DMS53 (cell line): ENCODE data around the gene CPNE9.
A peak's percentile ranks its signal among the peaks of the same experiment; 100 is the strongest.

Experiments
- DNase-seq: peaks from one replicate; lab custom pipeline; 2025; lab: John Stamatoyannopoulos, UW

The CPNE9 gene

GRCh38 chr3:9687514-9687913 lies 16.1 kb upstream of the CPNE9 start:
- no peak for DNase-seq

DNA sequence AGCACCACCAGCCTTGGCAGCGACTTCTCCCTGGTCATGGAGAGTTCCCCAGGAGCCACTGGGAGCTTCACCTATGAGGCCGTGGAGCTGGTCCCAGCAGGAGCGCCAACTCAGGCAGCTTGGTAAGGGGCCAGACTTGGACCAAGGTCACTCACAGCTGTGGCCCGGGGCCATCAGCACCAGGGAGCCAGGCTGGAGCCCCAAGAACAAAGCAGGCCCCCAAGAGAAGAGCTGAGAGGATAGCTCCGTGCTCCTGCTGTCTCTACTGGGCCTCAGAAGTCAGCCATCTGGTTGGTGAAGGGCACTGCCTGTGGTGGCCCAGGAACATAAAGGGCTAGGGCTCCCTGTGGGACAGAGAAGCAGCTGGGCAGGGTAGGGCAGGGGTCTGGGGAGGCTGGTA lies 14.7 kb upstream of the CPNE9 start:
- no peak for DNase-seq

GRCh38 chr3:9689757-9690156 lies 13.9 kb upstream of the CPNE9 start:
- no peak for DNase-seq

- DNase-seq: no peak
These were observed 12.9 kb upstream of the CPNE9 start for GRCh38 chr3:9690451-9691450.

- DNase-seq: no peak
These were observed 12.0 kb upstream of the CPNE9 start for GRCh38 chr3:9691636-9692035.

DNA sequence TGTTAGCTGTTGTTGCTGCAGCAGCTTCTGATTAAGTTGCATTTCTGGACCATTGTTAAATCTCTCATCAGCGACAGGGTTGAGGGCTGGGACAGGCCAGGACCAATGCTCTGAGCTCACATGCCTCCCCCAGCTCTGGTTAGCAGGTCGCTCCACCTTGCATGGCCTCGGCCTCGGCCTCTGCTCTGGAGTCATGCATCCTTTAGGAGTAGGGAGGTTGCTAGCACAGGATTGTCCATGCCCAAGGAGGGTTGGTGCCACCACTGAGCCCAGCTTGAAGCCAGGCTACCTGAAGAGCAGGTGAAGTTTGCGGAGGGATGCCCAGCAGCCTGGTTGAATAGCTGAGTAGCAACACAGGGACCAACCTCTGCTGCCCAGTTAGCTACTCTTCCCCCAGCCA lies 11.2 kb upstream of the CPNE9 start:
- DNase-seq: no peak

DNA sequence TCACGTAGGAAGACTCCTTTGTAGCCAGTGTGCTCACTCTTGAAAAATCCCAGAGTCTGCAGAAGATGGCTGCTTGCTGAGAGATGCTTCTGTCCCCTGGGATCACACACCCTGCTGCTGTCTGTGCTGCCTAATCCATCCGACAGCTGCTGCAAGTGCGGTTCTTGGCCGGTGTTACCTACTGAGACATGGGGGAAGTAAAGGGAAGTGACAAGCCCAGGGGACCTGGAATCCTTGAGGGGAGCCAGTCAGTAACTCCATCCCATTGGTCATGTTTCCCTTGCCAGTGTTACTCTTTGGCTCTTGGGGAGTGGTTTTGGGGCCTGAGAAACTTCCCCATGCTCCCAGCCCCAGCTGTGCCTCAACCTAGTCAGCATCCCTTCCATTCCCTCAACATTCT lies 8.3 kb upstream of the CPNE9 start:
- DNase-seq: no peak

DNA sequence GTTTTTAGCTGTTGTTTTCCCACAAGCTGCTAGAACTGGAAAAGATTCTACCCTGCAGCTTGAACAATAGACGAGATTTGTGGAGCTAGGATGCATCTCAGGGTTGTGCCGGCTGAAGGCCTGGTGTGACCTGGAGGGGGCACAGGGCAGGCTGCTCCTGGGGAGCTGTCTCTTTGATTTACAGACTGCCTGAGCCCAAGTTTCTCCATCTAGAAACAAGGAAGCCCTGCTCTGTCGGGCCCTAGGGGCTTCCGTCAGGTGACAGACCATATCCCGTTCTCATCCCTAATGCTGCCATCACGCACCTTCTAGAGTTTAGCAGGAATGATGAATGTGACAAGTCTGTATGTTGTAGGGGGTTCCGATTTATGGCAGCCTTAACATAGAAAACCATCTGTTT lies 7.9 kb upstream of the CPNE9 start:
- no peak for DNase-seq

GRCh38 chr3:9696480-9697220 lies 7.0 kb upstream of the CPNE9 start:
- no peak for DNase-seq

GRCh38 chr3:9697892-9698291 lies 5.7 kb upstream of the CPNE9 start:
- no peak for DNase-seq

DNA sequence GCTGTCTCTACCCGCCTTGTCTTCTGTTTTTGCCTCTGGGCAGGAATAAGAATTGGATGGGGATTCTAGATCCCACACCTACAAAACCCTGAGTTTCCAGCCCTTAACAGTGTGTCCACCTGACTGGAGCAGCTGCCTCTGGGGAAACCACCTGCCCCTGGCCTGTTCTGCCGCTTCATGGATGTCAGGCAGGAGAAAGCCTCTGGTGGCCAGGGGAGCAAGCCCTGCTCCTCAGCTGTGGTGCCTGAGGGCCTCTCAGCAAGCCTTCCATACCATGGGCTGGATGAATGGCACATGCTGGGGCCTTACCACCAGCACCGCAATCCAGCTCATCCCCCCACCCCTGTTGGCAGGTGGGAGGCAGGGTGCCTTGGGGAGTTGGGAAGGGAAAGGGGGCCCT lies 5.3 kb upstream of the CPNE9 start:
- DNase-seq: no peak

DNA sequence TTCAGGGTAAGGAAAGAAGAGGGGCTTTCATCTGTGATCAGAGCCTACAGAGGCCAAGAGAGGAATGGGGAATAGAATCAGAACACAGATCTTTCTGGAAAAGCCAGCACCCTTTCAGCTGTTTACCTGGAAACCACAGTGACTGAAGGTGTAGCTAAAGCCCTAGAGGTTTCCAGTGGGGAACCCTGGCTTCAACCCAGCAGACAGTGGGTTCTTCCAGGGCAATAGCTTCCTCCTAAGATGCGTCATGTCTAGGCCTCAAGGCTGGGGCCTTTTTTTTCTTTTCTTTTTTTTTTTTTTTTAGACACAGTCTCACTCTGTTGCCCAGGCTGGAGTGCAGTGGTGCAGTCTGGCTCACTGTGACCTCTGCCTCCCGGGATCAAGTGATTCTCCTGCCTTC lies 3.1 kb upstream of the CPNE9 start:
- no peak for DNase-seq

- DNase-seq: no peak
These were observed 2.6 kb upstream of the CPNE9 start for GRCh38 chr3:9701006-9701405.

GRCh38 chr3:9701711-9702110 lies 1.9 kb upstream of the CPNE9 start:
- no peak for DNase-seq

DNA sequence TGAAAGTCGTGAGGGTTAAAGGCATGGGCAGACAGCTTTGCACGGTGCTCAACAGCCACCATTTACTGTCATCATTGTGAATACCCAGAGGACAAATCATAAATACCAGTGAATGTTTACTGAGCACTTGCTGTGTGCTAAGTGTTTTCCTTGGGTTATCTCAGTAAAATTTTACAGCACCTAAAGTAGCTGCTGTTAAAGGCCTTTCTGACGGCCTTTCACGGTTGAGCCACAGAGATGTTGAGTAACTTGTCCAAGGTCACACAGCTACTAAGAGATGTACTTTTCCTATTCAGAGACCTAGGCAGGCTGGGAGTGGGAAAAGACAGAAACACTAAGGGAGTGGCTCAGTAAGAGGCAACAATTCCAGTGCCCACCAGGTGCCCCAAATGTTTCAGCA lies 393 bp upstream of the CPNE9 start:
- DNase-seq: no peak

DNA sequence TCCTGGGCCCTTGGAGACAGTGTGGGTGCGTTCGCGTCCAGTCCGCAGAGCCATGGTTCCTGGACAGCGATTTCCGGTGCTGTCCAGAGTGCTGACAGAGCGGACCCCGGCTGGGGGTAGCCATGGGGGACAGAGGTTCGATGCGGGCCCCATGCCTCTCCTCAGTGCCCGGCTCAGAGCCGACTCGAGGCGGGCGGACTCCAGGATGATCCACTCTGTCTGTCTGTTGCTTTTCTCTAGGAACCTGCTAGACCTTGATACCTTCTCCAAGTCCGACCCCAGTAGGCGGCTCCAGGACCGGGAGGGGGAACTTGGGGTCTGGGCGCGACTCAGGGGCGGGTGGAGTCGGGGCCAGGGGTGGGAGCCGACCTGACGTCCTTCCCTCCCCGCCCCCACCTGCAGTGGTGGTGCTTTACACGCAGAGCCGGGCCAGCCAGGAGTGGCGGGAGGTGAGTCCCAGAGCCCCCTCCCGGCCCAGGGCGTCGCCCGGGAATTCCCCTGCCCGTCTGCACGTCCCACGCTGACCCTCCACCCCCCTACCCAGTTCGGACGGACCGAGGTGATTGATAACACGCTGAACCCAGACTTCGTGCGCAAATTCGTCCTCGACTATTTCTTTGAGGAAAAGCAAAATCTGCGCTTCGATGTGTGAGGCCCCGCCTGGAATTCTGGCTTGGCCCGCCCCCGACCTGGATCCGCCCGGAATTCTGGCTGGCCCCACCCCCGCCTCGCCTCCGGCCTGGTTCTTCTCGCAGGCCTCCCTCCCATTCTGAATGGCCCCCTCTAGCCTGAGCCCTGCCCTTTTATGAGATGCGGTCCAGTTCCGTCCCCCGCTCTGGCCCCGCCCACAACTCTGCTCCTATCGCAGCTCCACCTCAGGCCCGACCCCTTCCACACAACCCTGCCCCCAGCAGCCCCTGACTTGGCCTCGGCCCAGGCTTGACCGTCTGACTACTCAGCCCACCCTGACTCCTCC lies 1.0 kb downstream of the CPNE9 start:
- DNase-seq: peak; percentile 33

GRCh38 chr3:9710174-9710739 lies 6.6 kb downstream of the CPNE9 start:
- no peak for DNase-seq

DNA sequence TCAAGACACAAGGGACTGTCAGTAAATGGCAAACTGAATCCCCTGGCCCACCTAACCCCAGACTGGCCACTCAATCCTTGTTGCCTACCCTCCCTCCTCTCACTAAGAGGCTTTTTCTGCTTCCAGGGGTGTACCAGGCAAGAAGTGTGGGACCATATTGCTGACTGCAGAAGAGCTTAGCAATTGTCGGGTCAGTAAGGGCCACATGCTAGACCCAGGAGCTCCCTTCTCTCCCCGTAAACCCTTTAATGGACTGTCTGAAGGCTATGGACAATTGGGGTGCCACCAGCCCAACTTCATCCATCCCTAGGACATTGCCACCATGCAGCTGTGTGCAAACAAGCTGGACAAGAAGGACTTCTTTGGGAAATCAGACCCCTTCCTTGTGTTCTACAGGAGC lies 8.8 kb downstream of the CPNE9 start:
- DNase-seq: no peak

GRCh38 chr3:9713142-9713541 lies 9.5 kb downstream of the CPNE9 start:
- no peak for DNase-seq

DNA sequence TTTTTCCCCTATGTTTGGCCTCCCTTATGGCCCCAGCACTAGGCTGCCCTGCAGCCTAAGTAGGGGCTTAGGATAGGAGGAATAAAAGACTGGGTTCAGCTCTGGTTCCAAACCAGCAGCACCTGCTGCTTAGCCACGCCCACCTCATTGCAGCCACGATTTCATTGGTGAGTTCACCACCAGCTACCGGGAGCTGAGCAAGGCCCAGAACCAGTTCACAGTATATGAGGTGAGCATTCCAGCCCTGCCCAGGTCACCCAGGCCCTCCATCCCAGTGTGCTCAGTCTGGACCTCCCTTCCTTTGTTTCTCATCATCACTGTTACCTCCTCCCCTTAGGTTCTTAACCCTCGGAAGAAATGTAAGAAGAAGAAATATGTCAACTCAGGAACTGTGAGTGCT lies 11.5 kb downstream of the CPNE9 start:
- DNase-seq: peak; percentile 9

GRCh38 chr3:9715764-9716437 lies 12.3 kb downstream of the CPNE9 start:
- DNase-seq: peak; percentile 51
